NOMO-1 treated with DMSO at 0.1 percent for 48 hours (cell line): ENCODE data around the gene TCAIM.
"Not testable (repeated sequence)": the region's sequence is repeated elsewhere in the genome, so short reads cannot be mapped to it uniquely, and the experiment has no call there.

Experiments
- DNase-seq: peaks from one replicate; lab custom pipeline; 2025; ENCODE audit not compliant: unreplicated experiment; lab: John Stamatoyannopoulos, UW

Gene TCAIM

DNA sequence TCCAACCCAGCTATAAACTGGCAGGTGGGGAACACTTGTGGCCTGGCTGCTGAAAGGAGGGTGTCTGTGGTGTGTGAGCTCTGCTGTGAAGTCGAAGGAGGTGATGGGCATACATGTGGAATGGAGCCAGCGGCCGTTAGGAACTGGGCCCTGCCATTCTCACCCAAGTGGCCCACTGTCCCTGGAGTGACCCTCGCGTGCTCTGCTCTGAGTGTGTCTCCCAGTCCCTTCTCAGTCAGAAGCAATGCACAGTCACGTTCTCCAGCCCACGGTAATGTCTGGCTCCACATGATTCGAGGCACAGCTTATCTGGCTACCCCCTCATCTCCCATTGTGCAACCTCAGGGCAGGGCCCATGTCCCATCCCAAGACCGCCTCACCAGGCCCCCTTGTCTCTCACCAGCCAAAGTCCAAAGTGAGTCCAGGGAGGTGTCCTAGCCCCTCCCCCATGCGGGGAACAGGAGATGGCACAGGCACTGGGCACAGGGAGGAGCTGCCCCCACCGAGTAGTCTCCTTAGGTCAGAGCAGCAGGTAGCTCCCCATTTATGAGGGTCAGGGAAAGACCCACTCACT lies 76.0 kb downstream of the TCAIM start:
- no peak for DNase-seq

DNA sequence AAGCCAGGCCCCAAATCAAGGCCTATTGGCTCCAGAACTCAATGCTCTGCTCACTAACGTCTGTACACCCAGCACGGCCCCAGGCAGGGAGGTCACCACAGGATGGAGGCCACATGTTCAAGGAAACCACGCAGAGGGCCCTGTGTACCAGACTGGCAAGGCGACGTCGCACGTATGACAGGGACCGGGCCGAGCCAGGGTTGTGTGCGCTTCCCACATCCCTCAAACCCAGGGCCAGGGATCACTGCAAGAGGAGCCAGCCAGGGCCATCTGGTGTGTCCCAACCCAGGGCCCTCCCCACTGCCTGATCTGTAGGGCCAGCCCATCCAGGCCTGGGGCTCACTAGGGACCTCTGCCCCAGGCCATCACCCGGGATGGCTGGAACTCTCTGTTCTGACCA lies 76.9 kb downstream of the TCAIM start:
- no peak for DNase-seq

DNA sequence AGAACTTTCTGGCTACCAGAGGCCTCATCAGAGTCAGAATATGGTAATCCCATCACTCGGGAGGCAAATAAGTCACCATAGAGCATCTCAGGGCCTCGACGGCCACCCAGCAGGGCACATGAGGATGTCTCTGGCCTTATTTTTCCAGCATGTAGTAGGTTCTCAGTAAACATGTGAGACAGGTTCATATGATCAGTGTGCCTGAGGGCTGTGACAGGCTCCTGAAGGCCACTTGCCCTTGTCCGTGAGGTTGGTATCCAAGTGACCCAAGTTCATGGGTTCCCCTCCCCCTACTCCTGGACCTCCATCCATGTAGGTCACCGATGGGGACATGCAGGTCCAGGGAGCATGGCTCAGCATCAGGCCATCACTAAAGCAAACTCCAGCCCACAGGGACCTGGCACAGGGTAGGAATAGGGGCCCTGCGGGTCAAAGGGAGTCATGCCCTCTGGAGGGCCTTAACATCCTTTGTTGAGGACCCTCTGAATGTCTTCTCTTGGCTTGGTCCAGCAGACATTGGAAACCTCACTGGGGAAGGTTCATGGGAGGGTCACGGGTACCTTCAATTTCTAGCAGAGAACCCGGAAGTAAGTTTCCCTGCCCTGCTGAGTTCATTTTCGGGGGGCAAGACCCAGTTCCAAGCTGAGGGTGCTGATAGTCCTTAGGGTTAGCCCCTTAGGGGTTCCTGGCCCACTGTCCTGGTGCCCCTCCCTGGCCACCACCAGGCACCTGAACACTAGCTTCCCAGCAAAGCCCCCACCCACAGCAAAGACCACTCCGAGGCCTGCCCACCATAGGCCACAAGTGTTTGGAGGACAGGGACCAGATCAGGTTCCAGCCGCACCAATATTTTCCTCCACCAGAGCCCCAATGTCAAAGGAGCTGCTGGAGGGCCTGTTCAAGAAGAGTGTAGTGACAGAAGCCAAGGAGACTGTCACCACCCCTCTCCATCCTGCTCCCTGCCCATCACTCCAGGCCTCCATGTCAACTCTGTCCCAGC lies 77.8 kb downstream of the TCAIM start:
- no peak for DNase-seq

DNA sequence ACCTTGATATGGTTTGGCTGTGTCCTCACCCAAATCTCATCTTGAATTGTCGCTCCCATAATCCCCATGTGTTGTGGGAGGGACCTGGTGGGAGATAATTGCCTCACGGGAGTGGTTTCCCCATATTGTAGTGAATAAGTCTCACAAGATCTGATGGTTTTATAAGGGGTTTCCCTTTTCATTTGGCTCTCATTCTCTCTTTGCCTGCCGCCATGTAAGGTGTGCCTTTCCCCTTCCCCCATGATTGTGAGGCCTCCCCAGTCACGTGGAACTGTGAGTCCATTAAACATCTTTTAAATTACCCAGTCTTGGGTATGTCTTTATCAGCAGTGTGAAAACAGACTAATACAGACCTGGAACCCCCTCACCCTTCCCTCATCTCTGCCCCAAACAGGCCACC lies 79.6 kb downstream of the TCAIM start:
- DNase-seq, result not testable (repeated sequence)

DNA sequence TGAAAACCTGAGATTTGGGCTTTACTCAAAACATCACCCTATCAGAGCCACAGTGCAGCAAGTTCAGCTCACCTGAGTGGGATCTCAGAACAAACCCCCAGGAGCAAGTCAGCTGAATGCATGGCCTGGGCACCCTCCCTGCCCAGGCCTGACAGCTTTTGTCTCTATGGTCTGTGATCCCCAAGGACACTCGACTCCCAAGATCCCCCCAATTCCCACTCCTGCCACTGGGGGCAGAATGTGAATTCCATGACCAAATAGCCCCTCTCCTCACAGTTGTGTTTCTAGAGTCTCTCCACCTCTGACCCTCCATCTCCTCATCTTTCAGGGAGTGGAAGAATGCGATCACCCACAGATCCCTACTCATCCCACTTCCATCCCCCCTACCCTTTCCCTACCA lies 80.0 kb downstream of the TCAIM start:
- DNase-seq, result no peak

DNA sequence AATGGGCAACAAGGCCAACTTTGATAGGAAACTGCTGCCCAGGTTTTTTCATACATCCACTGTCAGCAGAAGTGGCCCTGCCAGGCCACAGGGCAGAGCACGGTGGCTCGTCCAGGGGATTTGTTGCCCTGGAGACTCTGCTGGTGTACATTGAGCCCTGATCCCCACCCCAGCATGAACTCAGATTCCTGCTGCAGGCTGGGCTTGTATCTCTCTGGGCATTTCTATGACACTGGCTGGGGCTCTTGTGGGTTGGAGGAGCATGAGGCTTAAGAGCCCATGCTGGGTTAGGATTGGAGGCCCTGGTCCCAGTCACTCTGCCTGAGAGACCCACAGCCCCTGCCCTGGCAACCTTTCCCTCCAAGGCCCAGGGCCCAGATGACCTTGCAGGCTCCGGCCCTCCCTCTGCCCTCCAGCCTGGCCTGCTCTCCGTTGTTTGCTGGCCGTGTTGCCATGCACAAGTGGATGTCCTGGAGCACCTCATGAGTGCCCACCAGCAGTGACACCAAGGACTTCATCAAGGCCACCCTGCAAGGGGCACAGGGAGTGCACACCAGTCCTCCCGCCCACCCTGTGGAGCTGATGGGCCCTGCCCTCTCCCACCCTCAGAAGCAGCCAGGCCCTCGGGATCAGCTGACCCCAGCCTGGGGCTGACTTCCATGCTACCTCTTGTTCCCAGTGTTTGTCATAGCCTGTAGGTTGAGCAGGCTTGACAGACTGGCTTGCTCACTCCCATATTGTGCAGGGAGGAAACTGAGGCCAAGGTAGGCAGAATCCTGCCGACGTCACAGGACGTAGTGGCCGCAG lies 80.8 kb downstream of the TCAIM start:
- no peak for DNase-seq

DNA sequence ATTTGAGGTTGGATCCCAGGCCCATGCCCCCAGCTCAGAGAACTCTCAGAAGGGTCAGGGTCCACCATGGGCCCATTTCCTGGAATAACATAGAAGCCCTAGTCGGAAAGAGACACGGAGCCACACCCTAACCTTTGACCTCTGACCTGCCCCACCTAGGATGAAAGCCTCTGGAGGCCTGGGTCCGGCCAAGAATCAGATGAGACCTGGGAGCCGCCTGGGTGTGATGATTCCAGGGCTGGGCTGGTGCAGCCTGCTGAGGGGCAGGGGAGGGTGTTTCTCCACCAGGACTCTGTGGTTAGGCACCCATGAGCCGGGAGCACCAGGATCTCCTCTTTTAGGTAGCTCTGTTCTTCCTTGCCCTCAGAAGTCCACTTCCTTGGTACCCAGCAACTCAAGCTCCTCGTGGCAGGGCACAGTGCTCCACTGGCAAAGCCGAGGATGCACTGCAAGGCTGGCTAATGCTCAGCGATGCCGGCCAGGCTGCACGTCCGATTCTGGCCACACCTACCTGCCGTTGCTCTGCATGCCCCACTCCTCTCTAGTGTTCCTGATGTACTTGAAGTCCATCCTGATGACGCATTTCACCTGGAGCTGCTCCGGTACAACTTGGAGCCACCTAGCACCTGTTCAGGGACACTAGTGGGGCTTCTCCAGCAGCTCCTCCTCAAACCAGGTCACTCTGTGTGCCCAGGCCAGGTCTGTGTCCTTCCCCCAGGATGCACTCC lies 81.5 kb downstream of the TCAIM start:
- no peak for DNase-seq

DNA sequence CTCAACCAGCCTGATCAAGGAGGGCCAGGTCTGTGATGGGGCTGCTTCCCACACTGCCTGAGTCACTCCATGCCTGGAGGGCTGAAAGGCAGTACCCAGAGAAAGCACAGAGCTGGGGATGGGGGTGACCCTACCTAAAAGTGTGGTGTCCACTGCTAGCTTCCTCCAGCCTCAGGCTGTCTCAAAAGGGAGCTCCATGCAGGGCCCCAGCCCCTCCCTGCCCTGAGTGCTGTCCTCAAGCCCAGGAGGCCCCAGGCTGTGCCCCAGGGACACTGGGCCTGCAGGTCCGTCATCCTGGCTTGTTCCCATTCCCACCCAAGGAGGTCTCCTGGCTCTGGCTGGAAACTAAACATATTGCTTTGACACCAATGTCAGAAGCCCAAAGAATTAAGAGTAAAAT lies 82.1 kb downstream of the TCAIM start:
- DNase-seq, result no peak

DNA sequence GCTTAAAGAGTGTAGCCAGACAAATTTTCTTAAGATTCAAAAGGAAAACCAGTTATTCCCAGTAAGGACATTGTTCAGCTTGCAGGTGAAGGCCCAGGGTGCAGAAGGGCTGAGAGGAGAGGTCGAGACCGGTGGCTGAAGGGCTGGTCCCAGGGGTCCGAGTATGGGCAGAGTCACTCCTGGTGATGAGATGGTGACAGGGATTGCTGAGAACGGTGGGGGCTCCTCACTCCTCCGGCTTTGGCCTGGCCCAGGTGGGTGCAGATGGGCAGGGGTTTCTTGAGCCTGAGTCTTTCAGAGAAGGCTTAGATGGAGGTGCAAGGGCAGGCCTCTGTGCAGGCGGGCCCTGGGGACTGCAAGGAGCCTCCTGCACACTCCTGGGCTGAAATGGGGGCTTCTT lies 82.7 kb downstream of the TCAIM start:
- DNase-seq, result no peak

DNA sequence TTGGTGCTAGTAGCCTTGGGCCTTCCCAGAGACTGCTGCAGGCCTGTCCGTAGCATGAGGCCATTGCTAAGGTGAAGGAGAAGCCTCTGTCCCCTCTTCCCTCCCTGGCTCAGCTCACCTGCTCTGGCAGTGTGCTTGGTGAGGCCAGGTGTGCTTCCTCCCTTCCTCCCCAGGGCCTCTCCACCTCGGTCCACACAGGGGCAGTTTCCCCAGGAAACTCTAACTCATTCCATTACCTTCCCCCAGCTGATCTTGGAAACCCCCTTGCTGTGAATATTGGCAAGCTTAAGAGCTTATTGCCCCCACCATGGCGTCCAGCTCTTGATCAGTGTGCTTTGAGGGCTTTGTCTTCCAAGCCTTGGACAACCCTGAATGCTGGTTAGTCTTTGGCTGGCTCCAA lies 86.2 kb downstream of the TCAIM start:
- no peak for DNase-seq

DNA sequence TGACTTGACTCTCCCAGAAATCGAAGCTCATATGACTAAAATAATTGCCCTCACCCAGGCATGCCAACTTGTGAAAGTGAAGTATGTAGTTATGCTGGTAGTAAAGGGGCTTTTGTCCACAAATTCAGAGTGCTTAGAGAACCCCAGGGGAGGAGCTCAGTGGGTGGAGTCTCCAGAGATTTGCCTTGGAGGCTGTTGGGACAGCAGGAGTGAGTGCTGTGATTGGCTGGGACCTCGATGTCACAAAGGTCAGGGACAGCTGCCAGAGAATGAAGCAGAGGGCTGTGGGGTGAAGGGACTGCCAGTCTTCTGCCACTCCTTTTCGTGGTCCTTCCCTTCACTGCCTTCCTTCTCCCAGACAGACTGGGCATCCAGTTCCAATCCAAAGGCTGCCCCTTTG lies 89.1 kb downstream of the TCAIM start:
- no peak for DNase-seq

DNA sequence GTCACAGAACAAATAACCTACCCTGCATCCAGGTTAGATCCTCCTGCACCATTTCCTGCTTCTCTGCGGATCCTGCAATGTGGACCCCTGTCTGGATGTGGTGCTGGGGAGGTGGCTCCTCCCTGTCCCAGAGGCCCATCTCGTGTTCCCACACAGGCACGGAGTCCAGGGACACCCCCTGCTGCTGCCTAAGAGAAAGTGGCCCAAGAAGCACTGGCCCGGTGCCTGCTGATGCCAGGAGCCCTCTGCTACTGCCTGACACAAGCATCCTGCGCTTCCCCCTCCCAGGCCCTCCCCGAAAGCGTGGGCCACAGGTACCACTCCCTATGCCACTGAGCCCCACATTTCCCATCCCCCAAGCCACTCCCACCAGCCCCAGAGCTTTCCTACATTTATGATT lies 90.3 kb downstream of the TCAIM start:
- DNase-seq, result no peak

DNA sequence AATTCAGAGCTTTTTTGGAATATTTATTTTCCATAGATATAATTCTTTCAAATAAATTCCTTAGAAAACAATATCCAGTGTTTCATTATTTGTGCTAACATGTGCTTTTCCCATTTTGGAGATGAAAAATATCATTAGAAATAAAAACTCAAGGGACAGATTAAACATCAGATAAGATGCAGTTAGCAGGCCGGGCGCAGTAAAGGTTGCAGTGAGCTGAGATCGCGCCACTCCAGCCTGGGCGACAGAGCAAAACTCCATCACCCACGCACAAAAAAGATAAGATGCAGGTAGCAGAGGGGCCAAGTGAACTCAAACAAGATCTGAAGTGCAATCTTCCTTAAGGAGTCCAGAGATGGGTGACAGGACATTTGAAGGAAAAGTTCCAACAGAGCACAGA lies 90.9 kb downstream of the TCAIM start:
- no peak for DNase-seq

DNA sequence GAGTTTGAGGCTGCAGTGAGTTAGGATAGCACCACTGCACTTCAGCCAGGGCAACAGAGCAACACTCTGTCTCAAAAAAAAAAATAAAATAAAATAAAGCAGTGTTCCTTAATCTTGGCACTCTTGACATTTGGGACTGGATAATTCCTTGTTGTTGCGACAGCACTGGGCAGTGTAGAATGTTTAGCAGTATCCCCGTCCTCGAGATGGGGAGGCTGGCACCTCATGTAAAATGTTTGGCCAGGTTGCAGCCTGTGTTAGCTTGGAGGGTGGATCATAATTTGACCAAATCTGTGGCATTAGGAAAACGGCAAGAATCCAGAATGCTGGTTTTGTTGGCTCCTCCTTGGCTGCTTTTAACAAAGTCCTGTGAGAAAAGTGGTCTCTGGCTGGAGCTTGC lies 91.9 kb downstream of the TCAIM start:
- DNase-seq, result no peak

DNA sequence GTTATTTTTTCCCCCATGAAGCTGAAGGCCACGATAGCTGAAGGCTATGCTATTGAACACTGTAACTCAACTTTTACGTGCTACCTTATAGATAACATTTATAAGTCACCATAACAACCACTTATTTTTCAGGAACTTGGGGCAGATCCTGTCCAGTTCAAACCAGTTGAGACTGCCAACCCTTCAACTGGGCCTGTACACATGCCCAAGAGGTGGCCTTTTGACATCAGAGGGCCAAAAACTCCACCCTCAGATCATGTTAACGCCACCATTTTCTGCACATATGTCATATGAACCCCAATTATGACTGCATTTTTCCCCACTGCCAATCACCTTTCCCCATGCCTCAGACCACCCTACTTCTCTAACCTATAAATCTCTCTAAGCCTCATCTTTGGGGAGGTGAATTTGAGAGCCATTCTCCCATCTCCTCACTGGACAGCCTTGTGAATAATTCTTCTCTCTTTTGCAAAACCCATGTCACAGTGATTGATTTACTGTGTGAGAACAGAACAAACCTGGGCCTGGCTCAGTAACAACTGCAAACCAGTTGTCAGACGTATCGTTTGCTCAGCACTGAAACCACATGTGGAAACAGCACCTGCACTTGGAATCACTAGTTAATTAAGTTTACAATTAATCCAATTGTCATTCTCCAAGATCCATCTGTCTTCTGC lies 96.4 kb downstream of the TCAIM start:
- no peak for DNase-seq

DNA sequence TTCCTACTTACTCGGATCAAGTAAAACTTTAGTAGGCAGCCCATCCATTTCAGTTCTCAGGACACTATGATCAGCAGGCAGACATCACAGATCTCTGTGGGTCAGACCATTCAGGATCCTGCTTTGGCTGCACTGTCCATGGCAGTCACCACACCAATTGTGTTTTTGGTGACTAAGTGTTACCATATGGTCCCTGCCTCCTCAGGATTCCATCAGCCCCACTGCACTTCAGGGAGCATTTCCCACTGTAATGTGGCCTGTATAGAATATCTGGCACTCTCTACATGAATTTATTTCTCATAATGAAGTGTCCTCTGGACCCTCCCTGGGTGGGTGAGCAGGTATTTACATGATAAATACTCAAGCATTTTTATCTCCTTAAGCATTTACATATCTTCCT lies 97.6 kb downstream of the TCAIM start:
- DNase-seq, result no peak

DNA sequence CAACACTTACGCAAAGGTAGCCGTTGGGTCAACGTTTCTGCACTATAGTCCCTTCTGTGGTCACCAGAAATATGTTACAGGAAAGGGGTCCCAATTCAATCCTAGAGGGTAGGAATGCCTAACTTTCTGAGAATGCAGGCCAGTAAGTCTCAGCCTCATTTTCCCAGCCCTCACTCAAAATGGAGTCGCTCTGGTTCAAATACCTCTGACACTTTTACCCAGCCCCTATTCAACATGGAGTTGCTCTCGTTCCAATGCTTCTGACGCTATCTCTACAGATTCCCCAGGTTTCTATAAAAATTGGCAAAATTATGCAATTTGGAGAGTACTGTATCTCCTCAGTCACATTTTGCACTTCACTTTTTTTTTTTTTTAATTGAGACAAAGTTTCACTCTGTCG lies 99.2 kb downstream of the TCAIM start:
- no peak for DNase-seq

DNA sequence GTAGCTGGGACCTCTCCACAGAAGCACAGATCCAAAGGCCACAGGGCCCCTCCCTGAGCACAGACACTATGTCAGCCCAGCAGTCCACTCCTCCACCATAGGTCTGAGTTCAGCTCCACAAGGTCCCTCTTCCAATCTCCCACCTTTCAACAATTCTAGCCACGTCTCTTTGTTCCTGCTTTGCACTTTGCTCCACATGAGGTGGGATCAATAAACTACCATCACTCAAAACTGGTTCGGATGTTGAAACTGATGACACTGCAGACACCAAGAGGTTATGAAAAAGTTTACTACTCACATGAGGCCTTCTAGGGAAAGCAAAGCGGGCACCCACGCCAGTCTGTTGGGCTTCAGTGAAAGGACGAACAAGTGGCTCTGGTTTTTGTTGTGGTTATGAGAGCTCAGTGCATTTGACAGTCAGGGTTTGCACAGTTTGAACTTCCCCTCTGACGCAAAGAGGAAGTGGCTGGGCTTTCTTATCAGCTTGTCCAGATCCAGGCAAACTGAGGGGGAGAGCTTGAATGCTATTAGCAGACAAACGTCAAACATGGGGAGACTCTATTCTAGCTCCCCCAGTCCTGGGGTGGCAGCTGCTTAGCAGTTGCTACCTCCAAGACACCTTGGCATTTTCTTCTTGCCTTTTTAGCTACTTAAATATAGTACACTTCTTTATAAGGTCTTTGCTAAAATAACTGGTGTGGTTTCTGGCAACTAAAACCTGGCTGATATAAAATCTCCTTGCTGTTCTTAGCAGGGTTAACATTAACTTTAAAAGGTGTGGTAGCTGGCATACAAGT lies 101.1 kb downstream of the TCAIM start:
- peak; percentile 99 for DNase-seq

DNA sequence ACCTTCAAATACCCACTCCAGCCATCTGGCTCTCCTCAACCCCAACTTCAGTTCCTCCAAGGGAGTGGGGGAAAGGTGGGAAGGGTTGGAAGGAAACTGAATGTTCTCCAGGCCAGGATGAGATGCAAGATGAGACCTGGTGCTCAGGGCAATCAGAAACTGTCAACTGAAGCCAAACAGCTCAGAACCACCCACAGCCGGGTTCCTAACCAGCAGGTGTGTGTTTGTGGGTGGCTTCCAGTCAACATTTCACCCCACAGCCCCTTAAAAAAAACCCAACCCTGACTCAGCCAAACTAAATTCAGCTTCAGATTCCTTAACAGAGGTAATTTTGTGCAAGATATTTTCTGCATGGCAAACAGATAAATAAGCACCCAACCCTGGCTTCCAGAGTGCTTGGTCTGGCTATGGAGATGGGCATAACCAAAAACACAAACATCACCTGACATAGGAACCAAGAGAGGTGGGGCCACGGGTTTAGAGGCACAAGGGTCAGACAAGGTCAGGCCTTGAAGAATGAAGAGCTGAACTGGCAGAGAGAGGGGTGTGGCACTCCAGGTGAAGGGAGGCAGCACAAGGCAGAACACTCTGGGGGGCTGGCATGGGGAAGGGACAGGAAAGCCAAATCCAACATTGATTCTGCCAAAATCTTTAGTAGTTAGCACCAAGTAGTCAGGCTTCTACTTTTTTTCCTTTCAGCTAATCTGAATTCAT lies 104.2 kb downstream of the TCAIM start:
- no peak for DNase-seq
